Forelimb muscle (tissue), 1 donor: Measurements from ENCODE around the gene SEMA4C. TPM values are rescaled to one million over a fixed set of nuclear protein-coding genes. Genes with fewer than 3 reads are reported as not detected.

Experiments
- DNase-seq: peaks from one replicate; pipeline ENCODE4 v3.0.0-alpha.2; 2013; ENCODE audit warnings: low read depth
- polyA plus RNA-seq: library from polyadenylated mRNA; unstranded; fragments of 120-200 nt; gene quantifications from one replicate; pipeline ENCODE4 v1.2.1, GENCODE V29; 2013; ENCODE audit not compliant: insufficient read length

SEMA4C gene
- polyA plus RNA-seq, 1 donor, result 30.4 TPM

DNA sequence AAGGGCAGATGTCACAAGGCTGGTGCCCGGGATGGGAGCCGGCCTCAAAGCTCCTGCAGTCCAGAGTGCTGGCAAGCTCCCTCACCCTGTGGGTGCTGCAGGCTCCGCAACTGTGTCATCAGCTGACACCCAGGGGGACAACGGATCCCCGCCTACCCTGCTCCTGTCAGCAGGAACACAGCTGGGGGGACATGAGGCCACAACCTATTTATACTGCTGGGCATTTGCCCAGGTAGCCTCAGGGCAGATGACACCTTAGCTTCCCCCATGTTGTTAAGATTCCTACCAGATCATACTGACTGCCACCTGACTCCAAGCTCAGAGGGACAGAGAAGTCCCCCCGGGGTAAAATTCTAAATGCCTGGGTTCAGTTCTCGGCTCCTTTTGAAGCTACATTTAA is 27.3 kb downstream of the SEMA4C start:
- DNase-seq, result no peak

DNA sequence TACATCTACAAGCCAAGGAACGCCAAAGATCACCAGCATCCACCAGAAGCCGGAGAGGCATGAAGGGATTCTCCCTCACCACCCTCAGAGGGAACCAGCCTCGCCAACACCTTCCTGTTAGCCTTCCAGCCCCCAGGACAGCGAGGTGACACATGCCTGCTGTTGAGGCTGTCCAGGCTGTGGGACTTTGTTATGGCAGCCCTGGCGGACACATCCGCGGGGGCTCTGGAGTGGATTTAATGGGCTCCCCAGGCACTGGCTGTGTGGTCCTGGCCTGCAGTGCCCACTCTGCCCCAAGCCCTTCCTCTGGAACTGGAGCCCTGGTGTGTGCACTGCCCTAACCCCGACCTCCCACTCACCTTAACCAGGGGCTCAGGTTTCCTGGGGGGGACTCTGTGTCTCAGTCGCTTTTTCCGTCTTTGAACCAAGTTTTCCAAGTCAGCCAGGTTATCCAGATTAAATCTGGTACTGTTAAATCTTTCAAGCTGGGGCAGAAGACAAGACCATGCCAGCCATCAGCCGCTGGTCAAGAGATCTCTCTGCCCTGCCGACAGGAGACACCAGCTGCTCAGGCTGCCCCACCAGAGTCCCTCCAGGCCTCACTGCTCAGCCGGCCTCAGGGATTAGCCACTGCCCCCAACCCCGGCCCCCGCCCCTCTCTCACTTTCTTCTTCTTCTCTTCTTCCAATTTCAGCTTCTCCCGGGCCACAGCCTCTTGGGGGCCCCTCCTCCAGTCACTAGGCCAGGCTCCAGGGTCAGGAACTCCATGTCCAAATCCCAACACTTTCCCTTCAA is 28.0 kb downstream of the SEMA4C start:
- DNase-seq, result no peak

DNA sequence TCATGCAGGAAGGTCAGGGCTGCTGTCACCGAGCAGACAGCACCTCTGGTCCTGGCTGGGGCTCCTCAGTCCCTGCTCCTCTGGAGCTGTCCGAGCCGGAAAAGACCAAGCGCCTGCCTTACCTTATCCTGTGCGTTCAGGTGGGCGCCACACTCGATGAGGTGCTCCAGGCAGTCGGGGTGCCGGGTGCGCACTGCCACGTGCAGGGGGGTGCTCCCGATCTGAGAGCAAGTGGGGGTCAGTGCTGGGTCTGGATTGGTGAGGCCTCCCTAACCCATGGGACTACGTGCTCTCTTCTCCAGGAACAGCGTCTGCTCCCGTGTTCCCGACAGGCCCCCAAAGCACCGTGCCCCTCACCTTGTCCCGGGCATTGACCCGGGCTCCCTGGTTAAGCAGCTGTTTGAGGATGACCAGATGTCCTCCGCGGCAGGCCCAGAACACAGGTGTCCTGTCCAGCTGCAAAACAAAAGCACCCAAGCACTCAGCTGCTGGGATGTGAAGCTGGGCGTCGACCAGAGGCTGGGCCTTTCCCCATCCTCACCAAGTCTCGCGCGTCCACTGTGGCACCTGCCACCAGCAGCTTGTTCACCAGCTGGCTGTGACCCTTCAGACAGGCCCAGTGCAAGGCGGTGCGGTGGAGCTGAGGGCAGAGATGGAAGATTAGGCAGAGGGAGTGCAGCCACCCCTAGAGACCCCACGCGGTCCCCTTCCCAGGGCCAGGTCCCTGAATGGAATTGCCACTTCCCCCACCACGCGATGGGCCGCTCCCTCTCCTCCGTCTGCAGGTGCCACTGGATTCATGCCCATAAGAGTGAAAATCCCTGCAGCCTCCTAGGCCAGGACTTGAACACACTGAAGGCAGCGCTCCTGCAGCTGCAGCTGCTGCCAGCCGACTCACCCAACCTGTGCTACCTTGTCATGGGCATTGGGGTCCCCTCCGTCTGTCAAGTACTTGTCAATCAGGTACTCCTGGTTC is 29.7 kb downstream of the SEMA4C start:
- no peak for DNase-seq

DNA sequence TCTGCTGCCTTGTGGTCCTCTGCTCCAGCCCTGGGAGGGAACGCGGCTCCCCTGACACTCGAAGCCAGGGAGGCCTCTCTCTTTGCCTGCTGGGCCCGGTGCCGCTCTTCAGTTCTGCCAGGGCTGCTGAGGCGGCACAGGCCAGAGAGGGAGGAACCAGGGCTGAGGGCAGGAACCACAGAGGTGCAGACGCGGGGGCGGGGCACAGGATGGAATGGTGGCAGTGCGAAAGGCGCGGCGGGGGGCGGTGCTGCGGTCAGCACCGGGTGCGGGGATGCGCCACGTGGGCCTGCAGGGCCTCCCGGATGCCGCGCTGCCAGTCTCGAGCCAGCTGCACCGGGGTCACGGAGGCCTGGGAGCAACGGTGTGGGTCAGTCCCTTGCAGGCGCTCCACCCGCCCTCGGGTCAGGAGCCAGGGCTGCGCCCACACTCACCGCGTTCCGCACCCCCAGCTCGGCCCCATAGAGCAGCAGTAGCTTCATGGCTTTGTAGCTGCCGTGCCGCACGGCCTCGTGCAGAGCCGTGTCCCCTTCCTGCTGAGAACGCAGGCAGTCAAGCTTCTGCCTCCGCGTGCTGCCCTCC is 30.5 kb downstream of the SEMA4C start:
- no peak for DNase-seq

DNA sequence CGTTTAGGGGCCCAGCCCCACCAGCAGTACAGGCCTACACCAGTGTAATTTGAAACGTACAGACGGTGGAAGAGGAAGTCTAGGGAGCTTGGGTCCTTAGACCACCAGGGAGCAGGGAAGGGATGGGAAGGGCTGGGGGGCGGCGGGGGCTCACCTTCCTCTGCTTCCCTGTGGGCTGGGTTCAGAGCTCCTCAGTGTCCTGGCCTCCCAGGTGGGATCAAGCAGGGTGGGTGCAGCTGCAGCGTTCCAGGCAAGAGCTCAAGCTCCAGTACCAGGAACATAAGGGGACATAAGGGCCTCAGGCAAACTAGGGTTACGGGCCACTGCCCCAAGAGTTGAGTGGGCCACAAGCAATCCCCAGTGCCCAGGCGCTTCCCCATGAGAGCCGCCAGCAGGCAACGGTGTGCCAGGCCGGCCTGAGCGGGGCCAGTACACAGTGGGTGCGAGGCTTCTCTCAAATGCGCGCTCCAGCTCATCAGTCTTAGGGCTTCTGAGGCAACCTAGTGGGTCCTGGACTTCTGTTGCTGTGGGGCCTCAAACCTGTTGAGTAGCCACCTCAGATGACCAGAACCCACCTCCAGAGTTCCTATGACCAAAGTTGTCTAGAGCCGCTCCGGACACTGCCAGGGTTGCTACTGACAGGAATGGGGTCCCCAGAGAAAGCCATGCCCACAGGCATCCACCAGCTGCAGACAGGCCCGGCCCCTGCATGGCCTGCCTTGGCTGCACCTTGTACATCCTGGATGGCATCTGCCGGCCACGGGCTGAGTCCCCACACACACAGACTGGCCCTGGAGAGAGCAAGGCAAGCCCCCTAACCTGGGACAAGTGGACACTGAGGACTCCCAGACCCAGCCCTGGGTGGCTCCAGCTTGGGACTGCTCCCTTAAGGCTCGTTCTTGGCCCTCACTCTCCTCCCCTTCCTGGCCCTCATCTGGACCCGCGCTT is 31.3 kb downstream of the SEMA4C start:
- DNase-seq, result no peak

DNA sequence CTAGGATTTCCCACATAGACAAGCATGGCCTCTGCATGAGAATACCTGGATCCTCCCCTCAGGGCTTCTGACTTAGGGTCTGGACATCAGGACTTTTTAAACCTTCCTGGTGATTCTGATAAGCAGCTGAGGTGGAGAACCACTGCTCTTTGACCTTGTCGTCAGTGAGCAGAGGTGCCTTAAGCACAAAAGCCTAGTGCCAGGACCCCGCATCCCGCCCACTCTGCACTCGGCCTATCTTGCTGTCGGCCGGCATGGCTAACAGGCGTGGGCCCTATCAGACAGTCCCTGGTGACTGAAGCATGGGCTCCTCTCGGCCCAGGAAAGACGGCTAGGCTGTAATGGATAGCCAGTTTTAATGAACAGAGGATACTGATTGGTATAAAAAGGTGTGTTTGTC is 32.3 kb downstream of the SEMA4C start:
- DNase-seq, result no peak

DNA sequence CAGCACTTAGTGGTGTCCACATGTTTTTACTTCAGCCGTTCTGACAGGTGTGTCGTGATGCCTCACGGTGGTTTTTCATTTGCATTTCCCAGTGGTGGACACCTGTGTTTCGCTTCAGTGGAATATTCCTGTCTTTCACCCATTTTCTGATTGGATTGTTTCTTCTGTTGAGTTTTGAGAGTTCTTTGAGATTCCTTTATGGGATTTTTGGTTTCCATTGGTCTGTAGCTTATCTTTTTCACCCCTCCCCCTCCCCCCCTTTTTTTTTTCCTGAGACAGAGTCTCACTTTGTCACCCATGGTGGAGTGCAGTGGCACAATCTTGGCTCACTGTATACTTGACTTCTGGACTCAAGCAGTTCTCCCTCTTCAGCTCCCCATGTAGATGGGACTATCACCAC is 34.0 kb downstream of the SEMA4C start:
- DNase-seq, result no peak

DNA sequence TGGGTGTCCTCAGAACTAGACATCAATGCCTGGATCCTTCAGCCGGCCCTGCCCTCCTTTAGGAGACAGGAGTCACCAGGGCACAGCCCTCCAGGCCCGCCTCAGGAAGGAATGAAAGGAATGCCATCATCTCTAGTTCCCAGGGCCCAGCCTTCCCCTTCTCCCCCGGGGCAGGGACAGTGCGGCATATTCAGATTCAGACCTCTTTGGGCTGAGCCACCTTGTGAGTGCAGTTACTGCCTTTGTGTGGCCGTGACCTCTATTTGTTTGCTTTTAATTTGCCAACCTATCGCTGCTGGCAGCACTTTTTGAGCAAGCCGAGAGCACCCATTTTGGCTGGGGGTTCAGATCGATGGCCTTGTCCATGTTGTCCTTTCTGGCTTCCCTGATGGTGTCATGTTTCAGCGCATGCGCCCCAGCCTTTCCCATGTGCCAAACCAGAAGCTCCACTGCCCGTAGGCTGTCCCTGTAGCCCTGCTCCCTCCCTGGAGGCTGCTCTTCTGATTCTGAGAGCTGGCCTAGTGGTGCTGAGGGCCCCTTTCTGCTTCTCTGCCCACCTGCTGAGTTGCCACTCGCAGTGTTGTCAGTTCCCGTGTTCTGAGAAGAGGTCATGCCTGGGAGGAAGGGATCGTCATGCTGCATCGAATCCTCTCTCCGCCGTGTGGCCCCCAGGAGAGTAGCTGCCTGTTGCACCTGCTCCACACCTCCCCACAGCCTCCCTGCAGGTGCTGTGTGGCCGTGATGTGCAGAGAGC is 36.9 kb downstream of the SEMA4C start:
- DNase-seq, result no peak

DNA sequence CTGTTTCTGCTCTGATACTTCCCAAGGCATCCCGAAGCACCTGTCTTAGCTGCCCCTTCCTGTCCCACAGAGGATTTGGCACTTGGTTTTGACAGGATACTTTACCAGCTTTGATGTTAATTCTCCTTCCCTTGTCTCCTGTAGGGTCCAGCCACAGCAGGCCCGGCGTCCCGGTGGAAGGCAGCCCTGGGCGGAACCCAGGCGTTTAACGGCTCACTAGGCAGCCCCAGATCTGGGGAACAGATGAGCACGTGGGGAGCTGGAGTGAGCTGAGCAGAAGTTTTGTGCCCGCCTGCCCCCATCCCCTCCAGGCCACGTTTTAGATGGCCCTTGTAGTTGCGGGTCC is 37.5 kb downstream of the SEMA4C start:
- no peak for DNase-seq

DNA sequence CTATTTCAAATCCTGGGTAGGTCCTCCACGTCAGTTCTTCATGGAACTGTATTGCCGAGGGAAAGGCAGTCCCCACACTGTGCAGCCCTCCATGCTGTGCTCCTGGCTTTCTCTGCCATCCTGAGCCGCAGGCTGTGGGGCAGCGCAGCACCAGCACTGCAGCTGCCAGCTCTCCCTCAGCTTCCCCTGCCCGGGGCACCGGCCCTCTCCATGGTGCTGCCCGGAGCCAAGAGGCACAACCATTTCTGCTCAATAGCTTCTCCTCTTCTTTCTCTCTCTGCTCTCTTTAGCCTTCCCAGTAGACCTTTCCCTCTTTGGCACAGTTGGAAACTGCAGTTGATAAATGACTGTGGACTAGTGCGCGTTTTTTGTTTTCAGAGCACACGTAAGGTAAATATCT is 38.2 kb downstream of the SEMA4C start:
- DNase-seq, result no peak

DNA sequence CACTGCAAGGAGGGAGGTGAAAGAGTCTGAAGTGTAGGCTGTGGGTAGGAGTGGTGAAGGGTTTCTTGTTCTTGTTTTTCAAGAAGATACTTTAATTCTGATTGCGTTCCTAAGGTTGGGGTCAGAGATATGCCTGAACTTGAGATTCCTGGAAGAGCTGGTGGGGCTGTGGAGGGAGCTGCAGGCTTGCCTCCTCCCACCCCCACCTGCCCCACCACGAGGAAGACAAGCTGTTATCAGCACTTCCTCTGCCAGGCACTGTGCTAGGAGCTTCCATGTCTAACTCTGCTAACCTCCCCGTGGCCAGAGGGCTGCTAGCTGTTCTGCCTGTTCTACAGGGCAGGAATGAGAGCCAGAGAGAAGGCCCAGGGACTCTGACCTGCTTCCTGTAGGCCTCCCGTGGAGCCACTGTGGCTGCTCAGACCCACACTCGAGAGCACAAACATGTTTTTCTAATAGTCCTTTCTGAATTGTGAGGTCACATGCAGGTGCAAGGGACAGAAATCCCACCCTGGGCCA is 39.8 kb downstream of the SEMA4C start:
- no peak for DNase-seq

DNA sequence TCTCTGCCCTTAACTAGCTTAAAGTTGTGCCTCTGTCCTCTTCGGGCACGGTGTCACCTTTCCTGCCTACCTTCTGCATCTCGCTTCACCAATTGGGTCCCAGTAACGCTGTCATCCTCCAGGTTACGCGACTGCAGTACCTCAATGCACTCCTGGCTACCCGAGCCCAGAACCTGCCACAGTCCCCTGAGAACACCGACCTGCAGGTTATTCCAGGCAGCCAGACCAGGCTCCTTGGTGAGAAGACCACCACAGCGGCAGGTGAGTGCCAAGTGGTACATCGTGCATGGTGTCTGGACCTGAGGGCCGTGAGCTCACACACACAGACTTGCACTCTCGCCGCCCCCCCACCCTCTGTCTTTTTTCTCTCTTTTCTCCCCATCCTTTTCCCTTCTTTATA is 41.0 kb downstream of the SEMA4C start:
- DNase-seq, result no peak

DNA sequence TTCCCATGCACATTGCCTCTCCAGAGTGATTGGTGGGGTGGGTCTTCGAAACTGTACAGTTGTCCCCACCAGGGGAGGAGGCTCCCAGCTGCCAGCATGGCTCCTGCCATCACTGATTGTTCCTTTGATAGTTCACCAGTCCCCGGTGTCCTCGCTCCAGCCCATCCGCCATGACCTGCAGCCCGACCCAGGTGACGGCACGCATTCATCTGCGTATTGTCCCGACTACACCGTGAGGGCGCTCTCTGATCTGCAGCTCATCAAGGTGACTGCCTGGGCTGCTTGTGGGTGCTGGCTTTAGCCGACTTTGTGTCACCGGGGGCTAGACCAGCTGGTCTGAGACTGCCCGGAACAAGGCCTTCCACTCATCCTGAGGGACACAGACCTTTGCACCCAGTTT is 41.4 kb downstream of the SEMA4C start:
- no peak for DNase-seq

DNA sequence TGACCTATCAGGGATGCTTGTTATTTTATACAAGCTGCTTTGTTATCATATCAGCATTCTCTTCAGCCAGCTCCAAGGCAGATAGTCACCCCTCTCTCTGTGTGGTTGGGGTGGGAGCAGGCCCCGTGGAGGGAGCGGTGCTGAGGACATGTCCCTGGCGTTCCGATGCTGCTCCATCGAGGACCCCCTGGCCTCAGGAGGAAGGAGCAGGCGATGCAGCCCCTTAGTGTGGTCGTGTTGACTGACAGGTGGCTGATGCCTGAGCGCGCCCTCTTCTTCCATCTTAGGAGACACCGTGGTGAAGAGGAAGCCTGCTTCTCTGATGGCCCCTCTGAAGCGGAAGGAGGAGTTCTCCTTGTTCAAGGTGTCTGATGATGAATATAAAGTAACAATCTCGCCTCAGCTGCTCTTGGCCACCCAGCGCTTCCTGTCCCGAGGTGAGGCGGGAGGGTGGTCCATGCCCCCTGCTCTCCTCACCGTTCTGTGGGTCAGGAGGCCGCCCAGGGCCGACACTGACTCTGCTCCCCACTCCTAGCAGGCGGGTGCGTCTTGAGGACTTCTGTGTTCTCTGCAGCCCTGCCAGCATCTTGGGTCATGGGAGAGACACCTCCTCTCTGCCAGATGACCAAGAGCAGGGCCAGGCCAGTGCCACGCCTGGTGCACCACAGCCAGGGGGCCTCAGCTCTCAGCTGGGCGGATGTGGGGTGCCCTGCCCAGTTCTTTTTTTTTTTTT is 43.2 kb downstream of the SEMA4C start:
- DNase-seq, result no peak

DNA sequence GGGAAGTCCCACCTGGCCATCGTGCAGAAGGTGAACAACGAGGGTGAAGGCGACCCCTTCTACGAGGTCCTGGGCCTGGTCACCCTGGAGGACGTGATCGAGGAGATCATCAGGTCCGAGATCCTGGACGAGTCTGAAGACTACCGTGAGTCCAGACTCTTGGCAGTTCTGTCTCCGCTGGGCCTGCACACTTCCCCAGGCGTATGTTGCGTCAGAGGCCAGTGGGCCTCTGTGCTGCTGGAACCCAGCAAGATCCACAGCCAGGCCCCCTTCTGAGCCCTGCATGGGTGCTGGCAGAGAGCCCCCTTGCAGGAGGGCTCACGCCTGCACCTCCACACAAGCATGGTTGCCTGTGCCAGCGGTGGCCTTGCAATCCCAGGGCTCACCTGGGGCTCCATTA is 44.8 kb downstream of the SEMA4C start:
- no peak for DNase-seq

DNA sequence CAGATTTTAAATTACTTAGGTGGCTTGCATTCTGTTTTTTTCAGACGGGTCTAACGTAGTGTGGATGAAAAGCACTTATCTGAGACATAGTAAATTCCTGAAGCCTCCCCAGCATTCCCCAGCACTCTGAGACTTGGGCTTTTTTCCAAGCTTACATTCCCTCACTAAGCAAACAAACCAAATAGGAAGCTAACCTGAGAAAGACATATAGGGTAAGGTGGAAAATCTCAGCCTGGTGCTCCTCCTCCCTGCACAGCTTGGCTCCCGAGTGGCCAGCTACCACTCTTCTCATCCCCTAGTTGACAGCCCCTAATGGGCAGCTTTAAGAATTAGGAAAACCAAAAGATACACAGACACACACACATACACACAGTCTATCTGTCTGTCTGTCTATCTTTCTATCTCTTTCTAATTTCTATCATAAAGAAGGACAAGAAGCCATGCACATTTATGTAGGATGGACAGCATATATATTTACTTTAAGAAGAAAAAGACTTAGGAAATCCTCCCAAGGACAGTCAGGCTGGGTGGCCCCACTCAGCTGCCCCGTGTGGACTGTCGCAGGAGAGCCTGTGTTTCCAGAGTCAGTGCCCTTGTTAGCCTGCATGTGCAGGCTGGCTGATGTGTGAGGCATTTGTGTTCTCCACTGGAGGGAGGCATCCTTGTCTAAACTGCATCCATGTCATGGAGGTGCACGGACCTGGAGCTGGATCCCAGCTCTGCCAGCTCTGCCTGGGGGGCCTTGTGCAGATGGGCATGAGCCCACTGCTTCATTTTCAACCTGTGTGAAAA is 45.6 kb downstream of the SEMA4C start:
- DNase-seq, result no peak

DNA sequence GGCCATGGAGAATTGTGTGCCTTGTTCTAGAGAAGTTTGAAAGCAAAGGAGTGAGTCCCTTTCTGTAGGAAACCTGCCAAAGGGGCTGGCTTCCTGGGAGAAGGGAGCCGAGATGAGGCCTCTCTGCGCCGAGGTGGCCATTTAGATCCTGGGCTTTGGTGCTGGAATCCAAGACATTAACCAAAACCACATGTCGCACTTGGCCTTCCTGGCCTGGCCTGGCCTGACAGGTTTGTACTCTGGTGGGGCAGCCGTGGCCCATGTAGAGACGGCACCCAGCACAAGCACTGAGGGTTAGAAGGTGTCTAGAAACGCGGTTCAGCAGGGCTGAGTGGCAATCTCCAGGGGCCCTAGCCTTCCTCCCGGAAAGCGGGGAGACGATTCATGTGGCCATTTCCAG is 46.7 kb downstream of the SEMA4C start:
- no peak for DNase-seq

DNA sequence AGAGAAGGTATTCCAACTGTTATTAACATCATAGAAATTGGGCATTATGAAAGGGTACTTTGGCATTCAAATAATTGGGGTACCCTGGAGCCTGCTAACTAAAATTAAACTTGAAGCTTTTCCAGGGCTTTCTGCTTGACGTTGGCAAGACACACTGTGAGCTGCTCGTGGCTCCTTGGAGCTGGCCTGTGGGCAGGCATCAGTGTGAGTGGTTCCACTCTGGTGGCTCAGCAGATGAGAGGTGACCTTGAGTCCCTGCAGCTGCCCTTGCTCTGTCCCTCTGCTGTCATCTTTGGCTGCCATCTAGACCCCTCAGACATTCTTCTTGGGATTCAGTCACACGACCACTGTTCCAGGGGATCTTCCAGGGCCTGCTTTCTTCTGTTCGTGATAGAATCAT is 47.1 kb downstream of the SEMA4C start:
- DNase-seq, result no peak

DNA sequence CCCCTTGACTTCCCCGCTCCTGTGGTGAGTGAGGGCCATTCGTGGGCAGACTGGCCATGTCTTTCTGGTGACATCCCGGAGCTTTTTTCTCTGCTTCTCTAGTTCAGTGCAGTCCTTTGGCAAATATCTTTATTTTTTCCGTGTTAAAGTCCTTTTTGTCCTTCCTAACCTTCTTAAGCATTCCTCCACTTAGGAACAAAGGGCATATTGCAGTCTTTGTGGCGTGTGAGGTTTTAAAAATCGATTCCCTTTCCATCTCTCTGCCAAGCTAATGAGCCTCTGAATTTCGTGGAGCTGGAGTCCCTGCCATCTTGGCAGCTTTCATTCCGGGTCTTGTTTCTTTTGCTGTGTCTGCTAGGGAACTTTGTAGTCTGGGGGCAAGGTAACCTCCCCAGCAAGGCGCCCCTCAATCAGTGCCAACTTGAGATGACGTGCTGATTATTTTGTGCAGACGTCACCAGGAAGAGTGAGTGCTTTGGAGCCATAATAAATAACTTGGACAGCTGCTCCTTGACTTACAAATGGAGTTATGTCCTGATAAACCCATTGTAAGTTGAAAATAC is 48.7 kb downstream of the SEMA4C start:
- DNase-seq, result no peak
